ENCODE results near the gene SLC9A3.

SLC9A3 gene

GRCh38 chr5:502325-503079, 21.7 kb downstream of the SLC9A3 start:
- no peak for DNase-seq

GRCh38 chr5:501831-502184, 22.4 kb downstream of the SLC9A3 start:
- no peak for DNase-seq

- no peak for DNase-seq
Measured at GRCh38 chr5:501105-501830, 23.0 kb downstream of the SLC9A3 start.

DNA sequence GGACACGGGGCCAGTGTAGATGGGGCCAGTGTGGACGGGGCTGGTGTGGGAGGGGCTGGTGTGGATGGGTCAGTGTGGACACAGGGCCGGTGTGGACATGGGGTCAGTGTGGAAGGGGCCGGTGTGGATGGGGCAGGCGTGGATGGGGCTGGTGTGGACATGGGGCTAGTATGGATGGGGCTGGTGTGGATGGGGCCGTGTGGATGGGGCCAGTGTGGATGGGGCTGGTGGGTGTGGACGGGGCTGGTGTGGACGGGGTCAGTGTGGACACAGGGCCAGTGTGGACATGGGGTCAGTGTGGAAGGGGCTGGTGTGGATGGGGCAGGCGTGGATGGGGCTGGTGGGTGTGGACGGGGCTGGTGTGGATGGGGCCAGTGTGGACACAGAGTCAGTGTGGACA, 23.8 kb downstream of the SLC9A3 start:
- DNase-seq, result no peak

GRCh38 chr5:499233-500209, 24.7 kb downstream of the SLC9A3 start:
- no peak for DNase-seq

DNA sequence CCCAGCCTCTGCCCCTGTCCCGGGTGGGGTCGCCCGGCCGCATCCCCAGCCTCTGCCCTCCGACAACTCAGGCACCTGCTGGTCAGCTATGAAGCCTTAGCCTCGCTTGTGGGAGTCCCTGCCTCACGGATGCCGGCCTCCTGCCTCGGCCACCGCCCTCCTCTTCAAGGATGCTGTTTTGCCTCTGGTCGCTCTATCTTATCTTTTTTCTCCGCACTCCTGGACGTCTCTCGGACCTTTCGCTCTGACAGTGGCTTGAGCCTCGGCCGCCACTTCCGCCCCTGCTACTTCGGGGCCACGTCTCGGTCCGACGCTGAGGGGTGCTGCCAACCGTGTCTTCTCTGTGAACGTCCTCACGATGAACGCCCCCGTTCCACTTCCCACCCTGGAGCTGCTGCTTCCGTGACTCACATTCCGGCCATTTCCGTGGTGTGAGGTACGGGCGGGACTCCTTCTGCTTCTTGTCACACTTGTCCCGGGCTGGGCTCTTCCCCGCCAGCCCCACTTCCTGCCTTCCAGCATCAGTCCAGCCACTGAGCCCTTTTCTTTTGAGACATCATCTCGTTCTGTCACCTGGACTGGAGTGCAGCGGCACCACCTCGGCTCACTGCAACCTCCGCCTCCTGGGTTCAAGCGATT, 26.3 kb downstream of the SLC9A3 start:
- no peak for DNase-seq

DNA sequence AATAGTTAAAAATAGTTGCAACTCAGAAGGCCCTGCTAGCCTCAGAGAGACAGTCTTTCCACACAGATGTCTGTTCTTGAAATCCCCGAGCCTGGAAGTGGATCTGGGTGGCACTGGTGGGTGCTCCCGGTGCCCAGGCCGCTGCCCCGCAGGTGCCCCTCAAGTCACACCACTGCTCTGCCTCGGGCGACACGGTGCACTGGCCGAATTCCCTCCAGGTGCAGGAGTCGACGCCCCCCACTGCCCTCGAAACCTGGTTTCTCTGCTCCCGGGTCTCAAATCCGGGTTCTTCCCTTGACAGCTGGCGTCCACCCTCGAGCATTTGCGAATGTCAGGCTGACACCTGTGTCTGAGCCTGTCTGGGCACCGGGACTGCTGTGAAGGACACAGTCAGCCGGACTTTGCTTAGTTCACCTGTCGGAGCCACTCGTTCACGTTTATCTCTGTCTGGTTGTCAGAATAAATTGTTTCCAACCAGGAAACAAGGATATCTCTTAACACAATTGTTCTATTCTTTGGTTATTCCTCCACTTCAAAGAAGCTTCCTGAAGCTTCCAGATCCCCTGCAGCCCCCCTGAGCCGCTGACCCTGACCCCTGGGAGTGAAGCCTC, 27.1 kb downstream of the SLC9A3 start:
- no peak for DNase-seq

DNA sequence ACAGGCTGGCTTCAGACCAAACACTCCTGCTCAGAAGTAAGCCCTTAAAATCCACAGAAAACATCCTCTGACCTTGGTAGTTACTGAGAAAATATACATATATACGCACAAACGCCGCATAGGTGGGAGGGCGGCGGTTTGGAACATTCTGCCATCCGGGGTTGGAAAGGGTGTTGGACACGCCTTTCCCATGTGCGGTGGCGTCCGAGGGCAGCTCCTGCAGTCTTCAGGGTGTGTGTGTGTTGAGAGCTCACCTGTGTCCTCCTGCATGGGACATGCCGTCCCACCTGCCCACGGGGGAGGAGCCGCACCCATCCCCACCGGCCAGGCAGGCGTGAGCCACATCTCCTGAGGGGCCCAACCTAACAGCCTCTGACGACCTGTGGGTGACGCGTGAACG, 28.2 kb downstream of the SLC9A3 start:
- no peak for DNase-seq

DNA sequence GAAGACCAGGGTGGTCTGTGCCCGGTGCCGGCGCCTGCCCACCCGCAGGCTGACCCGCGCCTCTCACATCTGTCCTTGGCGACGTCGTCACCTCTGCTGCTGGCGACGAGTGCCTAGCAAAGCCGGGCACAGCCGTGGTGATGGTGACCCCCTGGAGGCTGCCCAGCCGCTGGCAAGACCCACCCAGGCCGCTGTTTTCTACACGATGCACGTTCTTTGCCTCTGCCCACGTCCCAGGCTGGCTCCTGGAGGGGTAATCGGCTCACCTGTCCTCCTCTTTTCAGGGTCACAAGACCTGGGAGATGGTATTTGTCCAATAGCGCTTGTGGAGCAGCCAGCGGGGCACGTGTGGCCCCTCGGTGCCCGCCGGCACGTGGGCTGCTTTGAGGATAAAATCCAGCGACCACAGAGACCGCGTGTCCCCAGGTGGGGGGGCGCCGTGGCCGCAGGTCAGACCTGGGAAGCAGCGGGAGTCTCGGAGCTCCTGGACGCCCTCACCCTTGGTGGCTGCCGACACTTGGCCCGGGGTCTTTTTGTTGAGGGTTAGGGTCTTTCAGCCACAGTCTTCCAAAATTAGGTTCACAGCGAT, 29.5 kb downstream of the SLC9A3 start:
- DNase-seq, result no peak

- DNase-seq, result no peak
Measured at GRCh38 chr5:493758-494157, 30.5 kb downstream of the SLC9A3 start.

DNA sequence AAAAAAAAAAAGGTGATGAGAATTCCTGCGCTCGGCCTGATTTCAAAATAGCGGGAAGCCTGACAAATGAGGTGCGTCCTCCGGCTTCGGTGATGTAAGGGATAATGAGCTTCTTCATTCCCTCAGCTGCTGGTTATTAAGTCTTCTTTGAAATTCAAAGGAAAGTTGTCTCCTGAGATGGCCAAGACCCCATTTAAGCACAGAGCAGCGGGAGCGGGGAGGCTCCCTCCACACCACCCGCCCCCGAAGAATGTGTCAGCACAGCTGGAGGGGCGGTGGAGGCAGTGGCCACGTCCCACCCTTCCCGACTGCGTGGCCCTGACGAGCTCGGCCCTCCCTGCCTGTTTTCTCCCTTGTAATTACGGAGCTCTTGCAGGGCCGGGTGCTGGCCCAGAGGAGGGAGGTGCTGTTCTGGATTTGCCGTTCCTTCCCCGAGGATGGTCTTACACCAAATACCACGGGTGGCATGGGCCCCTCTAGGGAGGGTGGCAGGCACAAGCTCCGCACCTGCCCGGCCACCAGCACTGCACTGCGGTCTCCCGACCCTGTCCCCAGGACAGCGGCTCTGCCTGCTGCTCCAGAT, 31.0 kb downstream of the SLC9A3 start:
- DNase-seq, result no peak

DNA sequence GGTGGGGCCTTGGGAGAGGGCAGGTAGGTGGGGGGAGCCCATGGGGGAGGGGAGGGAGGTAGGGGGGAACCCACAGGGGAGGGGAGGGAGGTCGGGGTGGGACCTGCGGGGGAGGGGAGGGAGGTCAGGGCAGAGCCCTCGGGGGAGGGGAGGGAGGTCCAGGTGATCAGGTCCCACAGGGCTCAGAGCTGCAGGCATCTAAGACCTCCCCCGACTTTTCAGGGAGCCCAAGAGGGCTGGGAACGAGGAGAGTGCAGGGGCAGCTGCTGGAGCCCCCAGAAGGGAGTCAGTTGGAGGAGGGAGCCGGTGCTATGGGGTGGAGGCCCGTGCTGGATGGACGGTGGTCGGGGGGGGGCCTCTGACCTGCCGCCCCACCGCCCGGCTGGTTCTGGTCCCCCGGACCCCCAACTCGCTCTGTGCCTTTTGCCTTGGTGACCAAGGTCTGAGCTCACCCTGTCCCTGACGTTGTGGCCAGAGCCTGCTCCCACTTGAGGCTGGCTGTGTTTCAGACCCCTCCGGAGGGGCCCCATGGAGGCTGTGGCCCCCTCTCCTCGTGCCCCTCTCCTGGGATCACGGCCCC, 31.8 kb downstream of the SLC9A3 start:
- DNase-seq, result no peak

DNA sequence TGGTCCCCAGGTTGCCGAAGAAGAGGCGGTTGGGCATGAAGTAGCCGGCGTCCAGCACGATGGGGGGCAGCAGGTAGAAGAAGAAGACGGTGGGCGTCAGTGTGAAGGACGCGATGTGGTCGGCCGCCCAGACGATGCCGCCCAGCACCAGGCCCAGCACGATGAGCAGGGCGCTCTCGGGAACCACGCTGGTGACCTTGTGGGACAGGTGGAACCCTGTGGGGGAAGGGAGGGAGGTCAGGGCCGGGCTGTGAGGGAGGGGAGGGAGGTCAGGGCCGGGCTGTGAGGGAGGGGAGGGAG, 32.4 kb downstream of the SLC9A3 start:
- no peak for DNase-seq

DNA sequence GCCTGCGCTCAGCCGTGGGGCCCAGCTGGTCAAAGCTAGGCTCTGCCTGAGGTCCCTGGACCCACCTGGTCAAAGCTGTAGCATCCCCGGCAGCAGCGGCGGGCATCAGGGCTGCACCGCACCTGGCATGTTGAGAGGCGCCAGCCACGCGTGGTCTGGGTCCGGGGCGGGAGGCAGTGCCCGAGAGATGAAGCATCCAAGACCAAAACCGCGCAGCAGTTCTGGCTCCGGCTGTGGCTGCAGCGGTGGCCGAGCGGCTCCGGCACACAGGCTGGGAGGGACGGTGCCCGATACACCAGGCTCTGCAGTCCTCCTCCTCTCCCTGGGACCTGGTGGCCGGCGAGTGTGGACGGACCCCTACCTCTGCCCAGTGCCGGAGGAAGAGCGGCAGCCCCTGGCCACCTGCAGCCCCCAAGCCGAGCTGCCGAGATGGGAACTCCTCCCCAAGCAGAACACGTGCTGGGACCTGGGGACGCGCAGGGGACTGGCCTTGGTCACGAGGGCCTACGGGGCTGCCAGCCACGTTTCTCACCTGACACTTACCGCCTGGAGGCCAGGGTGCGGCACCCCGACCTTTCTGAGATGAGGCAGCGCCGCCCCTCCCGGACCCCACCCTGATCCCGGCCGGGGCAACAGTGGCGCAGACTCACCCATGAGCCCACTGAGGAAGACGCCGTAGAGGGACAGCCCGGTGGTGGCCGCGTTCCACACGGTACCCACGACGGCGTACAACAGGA, 33.0 kb downstream of the SLC9A3 start:
- no peak for DNase-seq

DNA sequence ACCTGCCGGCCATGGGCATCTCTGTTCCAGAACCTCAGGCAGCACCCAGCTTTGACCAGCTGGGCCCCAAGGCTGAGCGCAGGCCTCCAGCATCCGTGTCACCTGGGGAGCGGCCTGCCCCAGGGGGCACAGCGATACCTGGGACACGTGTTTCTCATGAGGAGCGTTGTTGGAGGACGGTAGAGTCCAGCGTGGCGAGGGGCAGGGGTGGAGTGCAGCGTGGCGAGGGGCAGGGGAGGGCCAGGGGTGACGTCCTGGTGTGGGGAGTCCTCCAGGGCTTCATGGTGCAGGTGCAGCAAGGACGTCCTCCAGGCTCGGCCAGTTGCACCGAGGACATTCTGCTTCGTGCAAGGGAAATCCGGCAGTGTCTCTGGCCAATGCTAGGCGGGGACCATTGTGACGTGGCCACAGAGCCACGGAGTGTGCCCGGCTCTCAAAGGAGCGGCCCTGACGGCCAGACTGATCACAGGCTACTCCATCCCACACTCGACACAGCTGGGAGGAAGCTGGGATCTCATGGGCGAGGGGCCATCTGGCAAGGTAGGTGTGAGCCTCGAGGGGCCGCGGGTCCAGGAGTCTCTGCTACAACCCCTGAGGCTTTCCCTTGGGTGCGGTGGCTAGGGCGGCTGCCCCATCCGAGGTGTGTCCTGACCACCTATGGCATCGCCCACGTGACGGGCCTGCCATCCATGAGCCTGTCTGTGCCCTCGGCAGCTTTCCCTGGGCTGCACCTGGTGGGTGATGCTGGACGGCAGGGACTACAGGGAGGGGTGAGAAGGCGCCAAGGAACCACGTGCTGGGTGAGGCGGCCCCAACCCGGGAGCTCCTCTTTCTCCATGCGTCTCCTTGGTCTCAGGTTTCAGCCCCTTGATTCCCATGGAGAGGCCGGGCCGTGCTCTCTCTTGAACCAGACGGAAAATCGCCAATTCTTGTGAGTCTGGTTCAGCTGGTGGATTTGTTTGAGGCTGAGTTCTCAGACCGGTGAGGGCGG, 33.8 kb downstream of the SLC9A3 start:
- DNase-seq, result no peak

DNA sequence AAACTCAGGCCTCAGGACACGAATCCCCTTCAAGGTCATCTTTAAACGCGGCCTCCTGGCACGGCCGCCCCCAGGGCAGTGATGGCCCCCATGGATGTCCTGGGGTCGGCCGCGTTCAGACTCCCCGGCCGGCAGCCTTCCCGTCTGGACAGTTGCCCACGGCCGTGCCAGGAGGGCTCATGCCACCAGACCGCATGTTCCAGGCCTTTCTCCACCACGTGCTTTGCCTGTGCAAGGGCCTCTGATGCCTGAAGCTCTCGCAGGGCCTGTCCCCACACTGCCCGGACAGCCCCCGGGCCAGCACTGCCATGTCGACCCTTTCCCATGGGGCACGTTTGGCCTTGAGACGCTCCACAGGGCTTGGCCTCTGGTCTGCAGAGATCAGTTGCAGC, 34.6 kb downstream of the SLC9A3 start:
- no peak for DNase-seq

DNA sequence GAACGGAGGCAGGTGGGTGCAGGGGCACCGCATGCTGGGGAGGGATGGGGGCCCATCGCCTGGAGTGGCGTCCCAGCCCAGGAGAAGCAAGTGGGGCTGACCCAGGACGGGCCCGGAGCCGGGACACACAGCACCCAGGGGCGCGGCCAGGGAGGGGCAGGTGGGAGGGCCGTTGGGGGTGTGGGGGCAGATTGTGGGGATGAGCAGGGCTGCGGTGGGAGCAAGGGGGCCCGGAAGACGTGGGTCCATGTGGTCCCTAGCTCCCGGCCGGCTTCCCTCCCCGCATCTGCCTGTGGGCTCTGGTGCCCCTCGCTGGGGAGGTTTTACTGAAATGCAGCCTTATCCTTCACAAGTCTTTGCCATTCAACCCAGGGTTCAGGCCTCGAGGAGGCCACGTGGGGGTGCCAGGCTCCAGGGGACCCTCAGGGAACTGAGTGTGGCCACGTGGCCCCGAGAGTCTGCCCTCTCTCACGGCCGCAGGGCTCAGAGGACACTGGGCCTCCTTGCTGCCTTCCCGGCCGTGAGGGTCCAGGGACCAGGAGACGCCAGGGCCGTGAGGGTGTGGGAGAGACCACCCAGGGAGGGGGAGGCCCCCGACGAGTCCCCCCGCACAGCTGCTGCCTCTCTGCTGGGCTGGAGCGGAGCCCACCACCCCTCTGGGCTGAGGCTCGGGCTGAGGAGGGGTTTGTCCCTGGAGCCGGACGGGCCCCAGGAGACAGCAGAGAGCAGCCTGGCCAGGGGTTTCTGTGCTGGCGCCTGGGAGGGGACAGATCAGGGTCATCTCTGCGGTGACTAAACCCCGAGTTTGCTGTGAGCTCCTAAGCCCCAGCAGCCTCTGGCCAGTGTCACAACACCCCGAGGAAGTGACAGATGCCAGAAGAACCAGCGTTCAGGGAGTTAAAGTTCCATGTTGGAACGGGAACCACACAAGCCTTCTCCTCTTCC, 35.2 kb downstream of the SLC9A3 start:
- no peak for DNase-seq

- no peak for DNase-seq
Measured at GRCh38 chr5:488241-488640, 36.0 kb downstream of the SLC9A3 start.

Data from HCEC 1CT (cell line).